Tibial nerve (tissue), 4 donors: ENCODE measurements around the gene PVR.

Experiments used
- CTCF ChIP-seq, 5 experiments: fragments of 200-600 bp in 3 of 5; fragments of 450-650 bp in 2 of 5; sonication (generic) in 3 of 5; IDR thresholded peaks; one replicate each; pipeline ENCODE4 v1.5.1; 2016 to 2019; ENCODE audit warnings: antibody characterized with exemption in 5 of 5, mild to moderate bottlenecking in 3 of 5, moderate library complexity in 2 of 5
- EP300 ChIP-seq, 2 donors: sonication (generic); formaldehyde crosslinking; IDR thresholded peaks; one replicate each; pipeline ENCODE4 v1.6.1; 2017; ENCODE audit warnings: antibody characterized with exemption in 2 of 2, mild to moderate bottlenecking in 1 of 2
- POLR2A ChIP-seq, 2 donors: fragments of 450-650 bp; IDR thresholded peaks; one replicate each; pipeline ENCODE4 v1.6.1; 2017; ENCODE audit warnings: antibody characterized with exemption in 2 of 2, mild to moderate bottlenecking in 2 of 2, moderate library complexity in 2 of 2

GRCh38 chr19:44684892-44685863 lies 41.5 kb downstream of the PVR start:
- TF ChIP-seq CTCF (IDR thresholded peaks at IDR 0.05) (no peak), POLR2A (IDR thresholded peaks at IDR 0.05) (no peak), EP300 (IDR thresholded peaks at IDR 0.05) (peak in 1 of 2 donors; percentile 37)
